Effector memory CD8-positive, alpha-beta T cell (primary cell): ENCODE data around the gene WDR70.
"Not testable (repeated sequence)": the region's sequence is repeated elsewhere in the genome, so short reads cannot be mapped to it uniquely, and the experiment has no call there.

Source experiments
- ATAC-seq: fragments of 150-1000 bp; cut with Tn5 transposase; replicated peaks from 2 replicates; pipeline ENCODE4 v1.10.0; 2021; ENCODE audit warnings: mild to moderate bottlenecking, moderate library complexity
- DNase-seq, 3 experiments: peaks; one replicate each; pipeline ENCODE4 v3.0.0; 2021
- H3K27ac Mint-ChIP-seq, 2 donors: one replicate each; pipeline ENCODE4 v1.8.0; 2022; ENCODE audit warnings: mild to moderate bottlenecking in 2 of 2, mixed read lengths in 2 of 2, moderate library complexity in 2 of 2
- H3K27me3 Mint-ChIP-seq, 2 donors: one replicate each; pipeline ENCODE4 v1.8.0; 2022; ENCODE audit warnings: mixed read lengths in 2 of 2
- H3K36me3 Mint-ChIP-seq: one replicate; pipeline ENCODE4 v1.8.0; 2022; ENCODE audit warnings: mild to moderate bottlenecking, moderate library complexity, mixed read lengths; ENCODE audit not compliant: insufficient read depth
- H3K4me1 Mint-ChIP-seq, 2 donors: one replicate each; pipeline ENCODE4 v1.8.0; 2022; ENCODE audit warnings: low read depth in 2 of 2, mixed read lengths in 2 of 2
- H3K4me3 Mint-ChIP-seq, 2 donors: one replicate each; pipeline ENCODE4 v1.8.0; 2022; ENCODE audit warnings: mild to moderate bottlenecking in 2 of 2, mixed read lengths in 2 of 2, moderate library complexity in 2 of 2
- H3K9me3 Mint-ChIP-seq, 2 donors: one replicate each; pipeline ENCODE4 v1.8.0; 2022; ENCODE audit warnings: mixed read lengths in 2 of 2

Gene WDR70

DNA sequence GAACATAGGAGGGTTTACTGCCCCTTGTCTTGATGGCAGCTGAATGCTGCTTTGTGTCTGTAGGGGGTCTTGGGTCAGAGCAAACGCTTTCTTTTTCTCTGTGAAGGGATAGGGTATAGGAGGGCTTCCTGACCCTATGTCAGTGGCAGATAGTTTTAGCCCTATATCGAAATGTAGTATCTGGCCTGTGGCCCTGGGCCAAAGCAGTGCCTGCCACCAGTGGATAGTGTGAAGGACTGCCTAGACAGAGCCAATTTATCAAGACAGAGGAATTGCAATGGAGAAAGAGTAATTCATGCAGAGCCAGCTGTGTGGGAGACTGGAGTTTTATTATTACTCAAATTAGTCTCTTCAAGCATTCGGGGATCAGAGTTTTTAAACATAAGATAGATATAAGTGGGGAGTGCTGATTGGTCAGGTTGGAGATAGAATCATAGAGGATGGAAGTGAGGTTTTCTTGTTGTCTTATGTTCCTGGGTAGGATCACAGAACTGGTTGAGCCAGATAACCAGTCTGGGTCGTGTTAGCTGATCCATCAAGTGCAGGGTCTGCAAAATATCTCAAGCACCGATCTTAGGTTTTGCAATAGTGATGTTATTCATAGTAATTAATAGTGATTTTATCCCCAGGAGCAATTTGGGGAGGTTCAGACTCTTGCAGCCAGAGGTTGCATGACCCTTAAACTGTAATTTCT, 282.3 kb downstream of the WDR70 start:
- no peaks in the 10 kb centered on the region for H3K27me3 Mint-ChIP-seq
- no peaks in the 10 kb centered on the region for H3K9me3 Mint-ChIP-seq
- H3K36me3 Mint-ChIP-seq, result no peaks in the 10 kb centered on the region
- H3K4me1 Mint-ChIP-seq, result peaks cover 4 to 18% of the 10 kb centered on the region in 2 donors
- H3K27ac Mint-ChIP-seq, result no peak overlapping the region
- ATAC-seq (no peak), DNase-seq (no peak)
- H3K4me3 Mint-ChIP-seq, result no peak overlapping the region

DNA sequence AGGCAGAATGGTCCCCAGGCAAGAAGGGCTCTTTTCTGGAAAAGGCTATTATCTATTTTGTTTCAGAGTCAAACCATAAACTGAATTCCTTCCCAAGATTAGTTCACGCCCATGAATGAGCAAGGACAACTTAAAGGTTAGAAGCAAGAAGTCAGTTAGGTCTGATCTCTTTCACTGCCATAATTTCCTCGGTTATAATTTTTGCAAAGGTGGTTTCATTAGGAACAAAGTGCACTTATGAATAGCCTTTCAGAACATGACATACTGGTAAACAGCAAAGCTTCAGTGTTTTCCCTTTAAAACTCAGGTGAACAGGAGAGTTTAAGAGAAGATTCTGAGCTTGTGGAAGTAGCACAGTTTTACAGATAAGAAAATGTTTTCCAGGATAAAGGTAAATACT, 282.8 kb downstream of the WDR70 start:
- no peak for ATAC-seq
- Mint-ChIP-seq H3K27ac (no peak overlapping the region), H3K4me1 (peaks cover 4 to 18% of the 10 kb centered on the region in 2 donors), H3K4me3 (no peak overlapping the region), H3K27me3 (no peaks in the 10 kb centered on the region), H3K36me3 (no peaks in the 10 kb centered on the region), H3K9me3 (no peaks in the 10 kb centered on the region)
- DNase-seq, result no peak

DNA sequence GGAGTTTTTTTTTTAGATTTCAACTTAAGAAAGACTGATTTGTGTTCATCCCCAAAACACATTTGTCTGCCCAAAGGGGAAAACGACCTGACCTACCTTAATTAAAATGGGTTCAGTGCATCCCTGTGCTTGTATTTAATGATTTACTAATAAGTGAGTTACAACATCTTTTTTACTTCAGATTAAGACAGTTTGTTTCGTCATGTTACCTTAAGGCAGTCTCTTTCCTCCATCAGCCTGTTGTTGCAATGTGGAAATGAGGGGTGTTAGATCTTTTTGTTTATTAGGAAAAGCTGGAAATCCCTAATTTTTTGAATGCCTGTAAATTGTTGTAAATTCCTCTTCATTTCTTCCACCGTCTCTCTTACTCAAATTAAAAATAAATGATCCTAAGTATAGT, 283.2 kb downstream of the WDR70 start:
- Mint-ChIP-seq H3K36me3 (no peaks in the 10 kb centered on the region), H3K4me1 (peaks cover 4 to 18% of the 10 kb centered on the region in 2 donors), H3K27ac (no peak overlapping the region), H3K9me3 (no peaks in the 10 kb centered on the region), H3K27me3 (no peaks in the 10 kb centered on the region), H3K4me3 (no peak overlapping the region)
- DNase-seq (no peak), ATAC-seq (no peak)

GRCh38 chr5:37662789-37663485, 283.8 kb downstream of the WDR70 start:
- H3K27ac Mint-ChIP-seq, result no peak overlapping the region
- H3K9me3 Mint-ChIP-seq, result no peaks in the 10 kb centered on the region
- ATAC-seq, result no peak
- no peak overlapping the region for H3K4me3 Mint-ChIP-seq
- no peaks in the 10 kb centered on the region for H3K27me3 Mint-ChIP-seq
- DNase-seq, result no peak
- H3K36me3 Mint-ChIP-seq, result no peaks in the 10 kb centered on the region
- H3K4me1 Mint-ChIP-seq, result peaks cover 4 to 18% of the 10 kb centered on the region in 2 donors

DNA sequence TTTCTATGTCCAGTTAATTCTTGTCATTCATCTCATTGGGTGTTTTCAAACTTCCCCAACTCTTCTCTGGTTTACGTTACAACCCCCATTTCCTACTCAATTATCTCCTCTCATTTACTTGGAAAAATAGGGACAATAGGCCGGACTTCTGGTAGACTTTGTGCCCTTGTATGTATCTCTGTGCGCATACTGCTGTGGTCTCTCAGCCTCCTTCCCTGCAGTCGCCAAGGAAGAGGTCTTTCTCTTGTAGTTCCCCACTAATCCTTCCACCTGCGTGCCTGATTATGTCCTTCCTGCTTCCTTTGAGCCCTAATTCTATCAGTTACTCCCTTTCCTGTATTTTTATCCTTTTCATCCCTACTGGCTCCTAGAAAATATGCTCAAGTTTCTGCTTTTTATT, 284.4 kb downstream of the WDR70 start:
- Mint-ChIP-seq H3K4me3 (no peak overlapping the region), H3K4me1 (peaks cover 4 to 14% of the 10 kb centered on the region in 2 donors), H3K36me3 (no peaks in the 10 kb centered on the region), H3K27me3 (no peaks in the 10 kb centered on the region), H3K9me3 (no peaks in the 10 kb centered on the region), H3K27ac (no peak overlapping the region)
- DNase-seq (no peak), ATAC-seq (no peak)

DNA sequence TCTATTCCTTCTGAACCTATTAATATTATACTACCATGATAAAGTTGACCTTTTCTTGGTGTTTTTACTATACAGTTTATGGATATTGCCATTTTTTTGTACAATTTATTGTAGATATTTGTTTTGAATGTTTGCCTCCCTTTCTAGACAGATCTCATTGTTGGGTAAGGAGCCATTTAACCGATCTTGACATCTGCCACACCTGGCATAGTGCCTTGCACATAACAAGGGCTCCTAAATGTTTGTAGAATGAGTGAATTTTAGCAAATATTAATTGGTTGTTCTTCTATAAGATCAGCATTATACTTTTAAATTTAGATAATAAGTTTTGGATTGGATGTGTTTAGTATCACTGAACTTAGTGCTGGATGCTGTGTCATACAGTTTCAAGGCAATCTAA, 285.4 kb downstream of the WDR70 start:
- peaks cover 0 to 2% of the 10 kb centered on the region in 2 donors for H3K9me3 Mint-ChIP-seq
- no peak for DNase-seq
- H3K36me3 Mint-ChIP-seq, result no peaks in the 10 kb centered on the region
- no peaks in the 10 kb centered on the region for H3K27me3 Mint-ChIP-seq
- H3K27ac Mint-ChIP-seq, result no peak overlapping the region
- ATAC-seq, result no peak
- no peak overlapping the region for H3K4me3 Mint-ChIP-seq
- peaks cover 4 to 13% of the 10 kb centered on the region in 2 donors for H3K4me1 Mint-ChIP-seq

- Mint-ChIP-seq H3K9me3 (peaks cover 0 to 2% of the 10 kb centered on the region in 2 donors), H3K27ac (no peak overlapping the region), H3K4me3 (no peak overlapping the region), H3K36me3 (no peaks in the 10 kb centered on the region), H3K4me1 (peaks cover 4 to 16% of the 10 kb centered on the region in 2 donors), H3K27me3 (no peaks in the 10 kb centered on the region)
- DNase-seq, result no peak
- ATAC-seq, result no peak
These were observed 286.2 kb downstream of the WDR70 start for GRCh38 chr5:37665272-37665671.

DNA sequence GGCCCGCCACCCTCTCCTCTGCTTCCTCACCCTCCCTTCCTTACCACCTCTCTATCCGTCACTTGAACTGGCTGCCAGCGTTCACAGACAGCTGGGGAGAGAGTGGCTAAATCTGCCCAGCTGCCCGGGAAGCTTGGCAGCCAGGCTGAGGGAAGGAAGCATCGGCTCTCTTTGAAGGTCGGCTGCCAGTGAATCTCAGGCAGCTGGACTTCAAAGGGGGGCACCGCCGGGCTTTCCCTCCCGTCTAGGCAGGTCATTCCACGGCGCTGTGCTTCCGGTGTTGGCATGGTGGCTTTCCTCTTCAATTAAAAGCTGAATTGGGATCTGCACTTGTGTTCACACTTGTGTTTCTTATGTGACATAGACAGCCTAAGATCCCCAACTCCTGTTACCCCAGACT, 286.8 kb downstream of the WDR70 start:
- no peak for ATAC-seq
- Mint-ChIP-seq H3K36me3 (no peaks in the 10 kb centered on the region), H3K9me3 (peaks cover 0 to 2% of the 10 kb centered on the region in 2 donors), H3K27ac (peak overlapping the region in 1 of 2 donors; percentile 76), H3K4me1 (peaks cover 4 to 18% of the 10 kb centered on the region in 2 donors), H3K27me3 (no peaks in the 10 kb centered on the region), H3K4me3 (no peak overlapping the region)
- DNase-seq, result no peak

- H3K27me3 Mint-ChIP-seq, result no peaks in the 10 kb centered on the region
- H3K27ac Mint-ChIP-seq, result no peak overlapping the region
- H3K4me3 Mint-ChIP-seq, result no peak overlapping the region
- peaks cover 0 to 2% of the 10 kb centered on the region in 2 donors for H3K9me3 Mint-ChIP-seq
- H3K36me3 Mint-ChIP-seq, result no peaks in the 10 kb centered on the region
- peaks cover 11 to 28% of the 10 kb centered on the region in 2 donors for H3K4me1 Mint-ChIP-seq
- ATAC-seq, result no peak
- DNase-seq, result no peak
These were observed 288.3 kb downstream of the WDR70 start for GRCh38 chr5:37667430-37667829.

- ATAC-seq (no peak), DNase-seq (no peak)
- no peaks in the 10 kb centered on the region for H3K27me3 Mint-ChIP-seq
- peaks cover 14 to 32% of the 10 kb centered on the region in 2 donors for H3K4me1 Mint-ChIP-seq
- peaks cover 0 to 2% of the 10 kb centered on the region in 2 donors for H3K9me3 Mint-ChIP-seq
- H3K4me3 Mint-ChIP-seq, result no peak overlapping the region
- no peak overlapping the region for H3K27ac Mint-ChIP-seq
- no peaks in the 10 kb centered on the region for H3K36me3 Mint-ChIP-seq
These were observed 288.7 kb downstream of the WDR70 start for GRCh38 chr5:37667846-37668245.

- Mint-ChIP-seq H3K27me3 (no peaks in the 10 kb centered on the region), H3K9me3 (peaks cover 0 to 2% of the 10 kb centered on the region in 2 donors), H3K4me3 (no peak overlapping the region), H3K36me3 (no peaks in the 10 kb centered on the region), H3K27ac (no peak overlapping the region), H3K4me1 (peaks cover 17 to 39% of the 10 kb centered on the region in 2 donors)
- ATAC-seq, result no peak
- no peak for DNase-seq
These were observed 289.5 kb downstream of the WDR70 start for GRCh38 chr5:37668524-37669047.

DNA sequence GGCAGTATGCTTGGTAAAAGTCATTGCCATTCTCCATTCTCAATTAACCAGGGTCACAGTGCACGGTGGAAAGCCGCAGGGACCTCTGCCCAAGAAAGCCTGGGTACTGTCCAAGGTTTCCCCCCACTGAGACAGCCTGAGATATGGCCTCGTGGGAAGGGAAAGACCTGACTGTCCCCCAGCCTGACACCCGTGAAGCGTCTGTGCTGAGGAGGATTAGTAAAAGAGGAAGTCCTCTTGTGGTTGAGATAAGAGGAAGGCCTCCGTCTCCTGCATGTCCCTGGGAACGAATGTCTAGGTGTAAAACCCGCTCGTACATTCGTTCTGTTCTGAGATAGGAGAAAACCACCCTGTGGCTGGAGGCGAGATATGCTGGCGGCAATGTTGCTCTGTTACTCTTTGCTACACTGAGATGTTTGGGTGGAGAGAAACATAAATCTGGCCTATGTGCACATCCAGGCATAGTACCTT, 293.0 kb downstream of the WDR70 start:
- H3K27ac Mint-ChIP-seq, result peak overlapping the region; percentile 24 to 61
- peak overlapping the region; percentile 3 to 31 for H3K4me3 Mint-ChIP-seq
- DNase-seq (peak; percentile 1 to 20 (median 3)), ATAC-seq (peak; percentile 39)
- H3K27me3 Mint-ChIP-seq, H3K36me3 Mint-ChIP-seq, H3K9me3 Mint-ChIP-seq: not testable (repeated sequence)
- H3K4me1 Mint-ChIP-seq, result peaks cover 21 to 30% of the 10 kb centered on the region in 2 donors

DNA sequence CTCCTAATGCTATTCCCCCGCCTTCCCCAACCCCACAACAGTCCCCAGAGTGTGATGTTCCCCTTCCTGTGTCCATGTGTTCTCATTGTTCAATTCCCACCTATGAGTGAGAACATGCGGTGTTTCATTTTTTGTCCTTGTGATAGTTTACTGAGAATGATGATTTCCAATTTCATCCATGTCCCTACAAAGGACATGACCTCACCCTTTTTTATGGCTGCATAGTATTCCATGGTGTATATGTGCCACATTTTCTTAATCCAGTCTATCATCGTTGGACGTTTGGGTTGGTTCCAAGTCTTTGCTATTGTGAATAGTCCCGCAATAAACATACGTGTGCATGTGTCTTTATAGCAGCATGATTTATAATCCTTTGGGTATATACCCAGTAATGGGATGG, 295.2 kb downstream of the WDR70 start:
- not testable (repeated sequence) for DNase-seq, H3K36me3 Mint-ChIP-seq, H3K27ac Mint-ChIP-seq, H3K4me3 Mint-ChIP-seq, H3K27me3 Mint-ChIP-seq, ATAC-seq, H3K9me3 Mint-ChIP-seq
- H3K4me1 Mint-ChIP-seq, result peaks cover 21 to 33% of the 10 kb centered on the region in 2 donors

- not testable (repeated sequence) for ATAC-seq, H3K27ac Mint-ChIP-seq, DNase-seq, H3K4me3 Mint-ChIP-seq, H3K9me3 Mint-ChIP-seq, H3K27me3 Mint-ChIP-seq, H3K36me3 Mint-ChIP-seq
- H3K4me1 Mint-ChIP-seq, result peaks cover 11 to 32% of the 10 kb centered on the region in 2 donors
These were observed 300.2 kb downstream of the WDR70 start for GRCh38 chr5:37679326-37679725.
